RPMI7951 (cell line): ENCODE results near the gene DNAJC12. TPM values are rescaled to one million over a fixed set of nuclear protein-coding genes. Genes with fewer than 3 reads are reported as not detected.
"Not testable (repeated sequence)": the region's sequence is repeated elsewhere in the genome, so short reads cannot be mapped to it uniquely, and the experiment has no call there.

Source experiments
- DNase-seq: peaks from one replicate; pipeline ENCODE4 v3.0.0-alpha.2; 2012; ENCODE audit warnings: low read depth
- total RNA-seq: library from RNA; depleted of rRNA; stranded (reverse); fragments of >200 nt; shearing (Covaris generic); gene quantifications from 2 replicates; pipeline ENCODE4 v1.2.3, GENCODE V29; 2014; rRNA removed

The DNAJC12 gene
- total RNA-seq, 1 experiment from 2014 or later = 3.5 TPM

GRCh38 chr10:67763499-67764011 lies 74.4 kb downstream of the DNAJC12 start:
- DNase-seq = peak; percentile 61

GRCh38 chr10:67762567-67762966 lies 75.4 kb downstream of the DNAJC12 start:
- DNase-seq = not testable (repeated sequence)

GRCh38 chr10:67760272-67760671 lies 77.7 kb downstream of the DNAJC12 start:
- DNase-seq = no peak

Other genes with a start within 250 kb of the DNAJC12 start
- gene CTNNA3, start 142.0 kb downstream of the DNAJC12 start, total RNA-seq = not detected in 2 replicates
- 10.5 and 13.7 TPM in 2 replicates for gene SIRT1, start 46.5 kb upstream of the DNAJC12 start, total RNA-seq
- 41.2 and 41.3 TPM in 2 replicates for gene HERC4, start 237.1 kb upstream of the DNAJC12 start, total RNA-seq